Measurements from ENCODE around the gene ESYT3. TPM values are rescaled to one million over a fixed set of nuclear protein-coding genes. Genes with fewer than 3 reads are reported as not detected.

The ESYT3 gene
- total and polyA plus RNA-seq, 2 of the 8 experiments (the other 6 are each of a cell fraction or from before 2014, with no cell fraction given) = 4.4 to 7.3 TPM

GRCh38 chr3:138433892-138434275, 532 bp upstream of the ESYT3 start:
- Histone ChIP-seq H3K4me2 (ENCODE audit: insufficient read depth in 1 of 2, low read depth in 2 of 2, low read length in 2 of 2) (peak overlapping the region; percentile 89; a peak in 2 of 4 replicates), H3K27me3 (replicated peaks in 1 of 4; ENCODE audit: control insufficient read depth in 3 of 4, extremely low read depth in 1 of 4, insufficient read depth in 3 of 4, low read length in 3 of 4) (peaks cover 19 to 45% (median 36%) of the 10 kb centered on the region in 4 experiments), H4K5ac (ENCODE audit: insufficient read length, low read depth, low read length) (no peak overlapping the region), H3K4ac (replicated peaks; ENCODE audit: insufficient read length, low read depth, low read length) (no peak overlapping the region), H2BK120ac (replicated peaks; ENCODE audit: low read depth, low read length) (no peak overlapping the region), H3K23me2 (ENCODE audit: low read depth, low read length) (peaks cover 8% of the 10 kb centered on the region; the same call in 1 of the 2 replicates), H3K23ac (ENCODE audit: insufficient read length) (no peak overlapping the region), H3K4me3 (ENCODE audit: extremely low read depth in 1 of 4, insufficient read depth in 2 of 4, low read depth in 3 of 4, low read length in 4 of 4) (peak overlapping the region in 1 of 4 experiments; percentile 66; a peak in 2 of 8 replicates), H3K79me2 (ENCODE audit: control insufficient read depth in 1 of 2, insufficient read depth in 2 of 2, low read length in 2 of 2) (no peaks in the 10 kb centered on the region), H3K18ac (ENCODE audit: extremely low read depth, low read length) (peak overlapping the region; percentile 9; the same call in 1 of the 2 replicates), H2BK20ac (ENCODE audit: low read length) (no peak overlapping the region), H3K4me1 (replicated peaks in 1 of 4; ENCODE audit: control insufficient read depth in 3 of 4, insufficient read depth in 4 of 4, low read length in 3 of 4) (peaks cover 0 to 9% (median 6%) of the 10 kb centered on the region in 4 experiments; a peak in 5 of 7 replicates), H3K56ac (replicated peaks; ENCODE audit: insufficient read length, low read depth, low read length) (no peak overlapping the region), H2AK5ac (ENCODE audit: low read depth, low read length) (no peak overlapping the region), H2BK15ac (ENCODE audit: low read length) (no peak overlapping the region), H4K8ac (ENCODE audit: extremely low read depth, insufficient read depth, low read length) (peak overlapping the region; percentile 72; the same call in 1 of the 2 replicates), H2AFZ (ENCODE audit: low read length) (peak overlapping the region; percentile 24; the same call in 1 of the 2 replicates), H4K20me1 (replicated peaks in 1 of 2; ENCODE audit: control insufficient read depth in 1 of 2, insufficient read depth in 2 of 2, low read length in 2 of 2) (peaks cover 0 to 2% of the 10 kb centered on the region in 2 experiments), H2BK12ac (ENCODE audit: low read depth, low read length) (no peak overlapping the region), H3K9ac (replicated peaks in 1 of 4; ENCODE audit: extremely low read depth in 1 of 4, low read depth in 3 of 4, low read length in 3 of 4) (no peak overlapping the region), H4K91ac (replicated peaks; ENCODE audit: insufficient read length, low read length) (no peak overlapping the region), H3K14ac (ENCODE audit: insufficient read length) (no peak overlapping the region), H2BK5ac (ENCODE audit: low read depth, low read length) (peak overlapping the region; percentile 35; the same call in 1 of the 2 replicates), H3K27ac (ENCODE audit: low read depth, low read length) (no peak overlapping the region), H3K9me3 (ENCODE audit: insufficient read depth in 2 of 2, low read depth in 1 of 2, low read length in 1 of 2) (peaks cover 5 to 10% of the 10 kb centered on the region in 2 experiments), H3K79me1 (ENCODE audit: low read depth, low read length) (no peaks in the 10 kb centered on the region; the same call in 1 of the 2 replicates), H3K36me3 (ENCODE audit: control insufficient read depth in 2 of 4, insufficient read depth in 4 of 4, low read length in 3 of 4) (peaks cover 0 to 6% (median 0%) of the 10 kb centered on the region in 4 experiments; a peak in 1 of 8 replicates)
- 85% methylated on average over 13 of the region's 16 CpGs; no CpG with 5 or more reads in 1 of the 2 experiments for WGBS, 2 experiments (ENCODE audit: extremely low coverage in 1 of 2, insufficient coverage in 1 of 2, insufficient read length in 1 of 2, insufficient replicate concordance in 2 of 2, low coverage in 1 of 2, low lambda C conversion rate in 2 of 2, missing lambda C conversion rate in 1 of 2)
- ChIA-PET CTCF (ENCODE audit: partially characterized antibody) (interaction anchor here (1.0 to 2.4 kb wide), 10 partner anchors 8 to 507 kb away, joined by 3 to 16 read pairs (median 5); partner anchors contain the start of gene CEP70), POLR2A (ENCODE audit: partially characterized antibody) (interaction anchor here (1.0 kb wide), 1 partner anchor 247 kb away, joined by 5 read pairs; no protein-coding TSS in a partner anchor)
- no peak for DNase-seq (ENCODE audit: low read depth in 1 of 2, low spot score in 2 of 2)
- no peak for FAIRE-seq
- TF ChIP-seq, protein P1, sequence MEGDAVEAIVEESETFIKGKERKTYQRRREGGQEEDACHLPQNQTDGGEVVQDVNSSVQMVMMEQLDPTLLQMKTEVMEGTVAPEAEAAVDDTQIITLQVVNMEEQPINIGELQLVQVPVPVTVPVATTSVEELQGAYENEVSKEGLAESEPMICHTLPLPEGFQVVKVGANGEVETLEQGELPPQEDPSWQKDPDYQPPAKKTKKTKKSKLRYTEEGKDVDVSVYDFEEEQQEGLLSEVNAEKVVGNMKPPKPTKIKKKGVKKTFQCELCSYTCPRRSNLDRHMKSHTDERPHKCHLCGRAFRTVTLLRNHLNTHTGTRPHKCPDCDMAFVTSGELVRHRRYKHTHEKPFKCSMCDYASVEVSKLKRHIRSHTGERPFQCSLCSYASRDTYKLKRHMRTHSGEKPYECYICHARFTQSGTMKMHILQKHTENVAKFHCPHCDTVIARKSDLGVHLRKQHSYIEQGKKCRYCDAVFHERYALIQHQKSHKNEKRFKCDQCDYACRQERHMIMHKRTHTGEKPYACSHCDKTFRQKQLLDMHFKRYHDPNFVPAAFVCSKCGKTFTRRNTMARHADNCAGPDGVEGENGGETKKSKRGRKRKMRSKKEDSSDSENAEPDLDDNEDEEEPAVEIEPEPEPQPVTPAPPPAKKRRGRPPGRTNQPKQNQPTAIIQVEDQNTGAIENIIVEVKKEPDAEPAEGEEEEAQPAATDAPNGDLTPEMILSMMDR (IDR thresholded peaks at IDR 0.05; ENCODE audit: control extremely low read depth in 1 of 3, insufficient read depth in 1 of 3, low read depth in 1 of 3, low read length in 3 of 3) = no peak
- TF ChIP-seq, protein P2, sequence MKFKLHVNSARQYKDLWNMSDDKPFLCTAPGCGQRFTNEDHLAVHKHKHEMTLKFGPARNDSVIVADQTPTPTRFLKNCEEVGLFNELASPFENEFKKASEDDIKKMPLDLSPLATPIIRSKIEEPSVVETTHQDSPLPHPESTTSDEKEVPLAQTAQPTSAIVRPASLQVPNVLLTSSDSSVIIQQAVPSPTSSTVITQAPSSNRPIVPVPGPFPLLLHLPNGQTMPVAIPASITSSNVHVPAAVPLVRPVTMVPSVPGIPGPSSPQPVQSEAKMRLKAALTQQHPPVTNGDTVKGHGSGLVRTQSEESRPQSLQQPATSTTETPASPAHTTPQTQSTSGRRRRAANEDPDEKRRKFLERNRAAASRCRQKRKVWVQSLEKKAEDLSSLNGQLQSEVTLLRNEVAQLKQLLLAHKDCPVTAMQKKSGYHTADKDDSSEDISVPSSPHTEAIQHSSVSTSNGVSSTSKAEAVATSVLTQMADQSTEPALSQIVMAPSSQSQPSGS (IDR thresholded peaks at IDR 0.05; ENCODE audit: low read length) = no peak
- no peak for TF ChIP-seq CBX5 (IDR thresholded peaks at IDR 0.05; ENCODE audit: low read depth, low read length)

All from H1 (cell line).